ENCODE data around the gene CNTN5. TPM values are rescaled to one million over a fixed set of nuclear protein-coding genes. Genes with fewer than 3 reads are reported as not detected.

Gene CNTN5
- total RNA-seq, 4 donors from 2014 or later, result not detected

- H3K9me3 ChIP-seq, result no peaks in the 10 kb centered on the region
- H3K27me3 ChIP-seq, result no peaks in the 10 kb centered on the region
- no peak overlapping the region for H3K27ac ChIP-seq
- no peak for TF ChIP-seq POLR2AphosphoS5 (IDR thresholded peaks at IDR 0.05)
- no peak overlapping the region for H3K4me3 ChIP-seq
- DNase-seq (ENCODE audit: low spot score in 2 of 2), result no peak
- H3K4me1 ChIP-seq, result no peaks in the 10 kb centered on the region
- H3K36me3 ChIP-seq, result no peaks in the 10 kb centered on the region
- WGBS, result 100% methylated on average over 1 of the region's 1 CpG
These were observed 235.9 kb downstream of the CNTN5 start for GRCh38 chr11:99256614-99257013.

GRCh38 chr11:99257131-99257530 is 236.4 kb downstream of the CNTN5 start:
- Histone ChIP-seq H3K27ac (no peak overlapping the region), H3K27me3 (no peaks in the 10 kb centered on the region), H3K9me3 (no peaks in the 10 kb centered on the region), H3K4me1 (no peaks in the 10 kb centered on the region), H3K36me3 (no peaks in the 10 kb centered on the region), H3K4me3 (no peak overlapping the region)
- TF ChIP-seq CTCF (IDR thresholded peaks at IDR 0.05) (no peak), EP300 (IDR thresholded peaks at IDR 0.05) (no peak), POLR2A (IDR thresholded peaks at IDR 0.05) (no peak), POLR2AphosphoS5 (IDR thresholded peaks at IDR 0.05) (no peak)
- no peak for DNase-seq (ENCODE audit: low spot score in 2 of 2)
- 26% methylated on average over 1 of the region's 1 CpG for WGBS

- no peak for DNase-seq (ENCODE audit: low spot score in 2 of 2)
- TF ChIP-seq POLR2AphosphoS5 (IDR thresholded peaks at IDR 0.05) (no peak), CTCF (IDR thresholded peaks at IDR 0.05) (no peak), POLR2A (IDR thresholded peaks at IDR 0.05) (no peak), EP300 (IDR thresholded peaks at IDR 0.05) (no peak)
- no peaks in the 10 kb centered on the region for H3K27me3 ChIP-seq
- H3K9me3 ChIP-seq, result no peaks in the 10 kb centered on the region
- H3K4me1 ChIP-seq, result no peaks in the 10 kb centered on the region
- H3K36me3 ChIP-seq, result no peaks in the 10 kb centered on the region
- WGBS, result 81% methylated on average over 1 of the region's 1 CpG
- H3K4me3 ChIP-seq, result no peak overlapping the region
- H3K27ac ChIP-seq, result no peak overlapping the region
These were observed 239.9 kb downstream of the CNTN5 start for GRCh38 chr11:99260696-99261095.

GRCh38 chr11:99268886-99269285 is 248.1 kb downstream of the CNTN5 start:
- H3K4me1 ChIP-seq, result no peaks in the 10 kb centered on the region
- no peaks in the 10 kb centered on the region for H3K27me3 ChIP-seq
- no peaks in the 10 kb centered on the region for H3K36me3 ChIP-seq
- H3K9me3 ChIP-seq, result no peaks in the 10 kb centered on the region
- no peak overlapping the region for H3K4me3 ChIP-seq
- H3K27ac ChIP-seq, result no peak overlapping the region
- no peak for DNase-seq (ENCODE audit: low spot score in 2 of 2)
- 31% methylated on average over 3 of the region's 3 CpGs for WGBS
- no peak for TF ChIP-seq EP300 (IDR thresholded peaks at IDR 0.05)
- TF ChIP-seq POLR2A (IDR thresholded peaks at IDR 0.05), result no peak
- TF ChIP-seq POLR2AphosphoS5 (IDR thresholded peaks at IDR 0.05), result no peak
- no peak for TF ChIP-seq CTCF (IDR thresholded peaks at IDR 0.05)

- no peak for TF ChIP-seq POLR2AphosphoS5 (IDR thresholded peaks at IDR 0.05)
- no peak for TF ChIP-seq CTCF (IDR thresholded peaks at IDR 0.05)
- no peak for TF ChIP-seq POLR2A (IDR thresholded peaks at IDR 0.05)
- no peak for TF ChIP-seq EP300 (IDR thresholded peaks at IDR 0.05)
- Histone ChIP-seq H3K4me3 (no peak overlapping the region), H3K36me3 (no peaks in the 10 kb centered on the region), H3K27me3 (no peaks in the 10 kb centered on the region), H3K27ac (no peak overlapping the region), H3K9me3 (no peaks in the 10 kb centered on the region), H3K4me1 (no peaks in the 10 kb centered on the region)
- no peak for DNase-seq (ENCODE audit: low spot score in 2 of 2)
- 63% methylated on average over 5 of the region's 5 CpGs for WGBS
These were observed 250.8 kb downstream of the CNTN5 start for GRCh38 chr11:99271527-99271926.

- H3K27ac ChIP-seq, result no peak overlapping the region
- H3K9me3 ChIP-seq, result no peaks in the 10 kb centered on the region
- 83% methylated on average over 2 of the region's 2 CpGs for WGBS
- H3K36me3 ChIP-seq, result no peaks in the 10 kb centered on the region
- DNase-seq (ENCODE audit: low spot score in 2 of 2), result no peak
- H3K27me3 ChIP-seq, result no peaks in the 10 kb centered on the region
- no peak overlapping the region for H3K4me3 ChIP-seq
- no peaks in the 10 kb centered on the region for H3K4me1 ChIP-seq
- no peak for TF ChIP-seq POLR2A (IDR thresholded peaks at IDR 0.05)
- no peak for TF ChIP-seq CTCF (IDR thresholded peaks at IDR 0.05)
- TF ChIP-seq EP300 (IDR thresholded peaks at IDR 0.05), result no peak
- no peak for TF ChIP-seq POLR2AphosphoS5 (IDR thresholded peaks at IDR 0.05)
These were observed 254.8 kb downstream of the CNTN5 start for GRCh38 chr11:99275521-99275920.

Data from suprapubic skin (tissue), 4 donors.